Neuronal stem cell (in vitro differentiated cells): Measurements from ENCODE around the gene FGF21.
A peak's percentile ranks its signal among the peaks of the same experiment; 100 is the strongest.
"Not testable (repeated sequence)": the region's sequence is repeated elsewhere in the genome, so short reads cannot be mapped to it uniquely, and the experiment has no call there.

Experiments
- DNase-seq: peaks from one replicate; pipeline ENCODE4 v3.0.0-alpha.2; 2013; ENCODE audit warnings: low spot score
- H2AFZ ChIP-seq: one replicate; pipeline ENCODE4 v1.6.1; 2013; ENCODE audit warnings: mild to moderate bottlenecking, low read length, inconsistent platforms
- H2AK5ac ChIP-seq: 2 replicates; pipeline ENCODE4 v1.6.1; 2013; ENCODE audit warnings: low read depth, mild to moderate bottlenecking, inconsistent platforms, low read length, moderate library complexity, mixed read lengths
- H2BK120ac ChIP-seq: 2 replicates; pipeline ENCODE4 v1.6.1; 2013; ENCODE audit warnings: low read depth, mild to moderate bottlenecking, inconsistent platforms, low read length, moderate library complexity, mixed read lengths
- H2BK12ac ChIP-seq: one replicate; pipeline ENCODE4 v1.6.1; 2013; ENCODE audit warnings: low read length, inconsistent platforms
- H2BK15ac ChIP-seq: 2 replicates; pipeline ENCODE4 v1.6.1; 2013; ENCODE audit warnings: mild to moderate bottlenecking, low read length, inconsistent platforms, mixed read lengths
- H2BK5ac ChIP-seq: one replicate; pipeline ENCODE4 v1.6.1; 2013; ENCODE audit warnings: inconsistent platforms, mild to moderate bottlenecking, low read length, moderate library complexity
- H3K14ac ChIP-seq: one replicate; pipeline ENCODE4 v1.6.1; 2013; ENCODE audit warnings: low read length, inconsistent platforms
- H3K18ac ChIP-seq: 2 replicates; pipeline ENCODE4 v1.6.1; 2013; ENCODE audit warnings: low read length, inconsistent platforms
- H3K23ac ChIP-seq: 2 replicates; pipeline ENCODE4 v1.6.1; 2013; ENCODE audit warnings: low read depth, mild to moderate bottlenecking, mixed read lengths, low read length, inconsistent platforms; ENCODE audit not compliant: poor library complexity
- H3K27ac ChIP-seq: replicated peaks from 3 replicates; pipeline ENCODE4 v1.5.1; 2013; ENCODE audit warnings: low read length, inconsistent platforms
- H3K27me3 ChIP-seq, 3 experiments: 2 replicates each; pipeline ENCODE4 v1.6.1; 2013; ENCODE audit warnings: low read length in 3 of 3, mild to moderate bottlenecking in 2 of 3, inconsistent platforms in 1 of 3, low read depth in 1 of 3, mixed read lengths in 1 of 3, moderate library complexity in 1 of 3; ENCODE audit not compliant: control insufficient read depth in 3 of 3, insufficient read depth in 3 of 3
- H3K36me3 ChIP-seq, 2 donors: replicated peaks in 1 of 2; 2 replicates each; pipeline ENCODE4 v1.6.1; 2013; ENCODE audit warnings: low read length in 2 of 2; ENCODE audit not compliant: control insufficient read depth in 2 of 2, insufficient read depth in 2 of 2
- H3K4ac ChIP-seq: 2 replicates; pipeline ENCODE4 v1.6.1; 2013; ENCODE audit warnings: inconsistent platforms, mild to moderate bottlenecking, low read length, moderate library complexity
- H3K4me1 ChIP-seq, 2 donors: 1 replicate in 1 of 2; 2 replicates in 1 of 2; pipeline ENCODE4 v1.6.1; 2013; ENCODE audit warnings: low read length in 2 of 2, low read depth in 1 of 2; ENCODE audit not compliant: control insufficient read depth in 2 of 2, insufficient read depth in 1 of 2
- H3K4me2 ChIP-seq: one replicate; pipeline ENCODE4 v1.6.1; 2013; ENCODE audit warnings: mild to moderate bottlenecking, low read length, inconsistent platforms; ENCODE audit not compliant: insufficient read depth, poor library complexity, severe bottlenecking
- H3K4me3 ChIP-seq, 2 donors: 2 replicates each; pipeline ENCODE4 v1.5.1; 2013; ENCODE audit warnings: low read length in 2 of 2, mild to moderate bottlenecking in 2 of 2, inconsistent platforms in 1 of 2, moderate library complexity in 1 of 2
- H3K79me1 ChIP-seq: one replicate; pipeline ENCODE4 v1.6.1; 2013; ENCODE audit warnings: low read depth, mild to moderate bottlenecking, inconsistent platforms, low read length, moderate library complexity
- H3K9ac ChIP-seq: one replicate; pipeline ENCODE4 v1.6.1; 2013; ENCODE audit warnings: mild to moderate bottlenecking, low read depth, low read length, inconsistent platforms; ENCODE audit not compliant: poor library complexity
- H3K9me3 ChIP-seq, 2 donors: replicated peaks in 1 of 2; 2 replicates each; pipeline versions ENCODE3 to v1.6.1; 2013; ENCODE audit warnings: low read length in 2 of 2, mild to moderate bottlenecking in 2 of 2, inconsistent platforms in 1 of 2, low read depth in 1 of 2, mixed read lengths in 1 of 2, moderate library complexity in 1 of 2; ENCODE audit not compliant: control insufficient read depth in 2 of 2, insufficient read depth in 1 of 2
- H4K8ac ChIP-seq: one replicate; pipeline ENCODE4 v1.6.1; 2013; ENCODE audit warnings: low read depth, mild to moderate bottlenecking, inconsistent platforms, low read length, moderate library complexity
- H4K91ac ChIP-seq: one replicate; pipeline ENCODE4 v1.6.1; 2013; ENCODE audit warnings: low read length, low read depth, mild to moderate bottlenecking, inconsistent platforms; ENCODE audit not compliant: poor library complexity
- WGBS, 2 donors: extraction: QIAGEN DNeasy Blood & Tissue Kit; methylation state at CpG; one replicate each; pipeline ENCODE4 v1.1.7; 2013; ENCODE audit warnings: missing lambda C conversion rate in 2 of 2, mixed read lengths in 1 of 2; ENCODE audit not compliant: insufficient read length in 2 of 2, insufficient replicate concordance in 1 of 2; ENCODE audit errors: extremely low coverage in 2 of 2; 5-methylcytosine and 5-hydroxymethylcytosine counted together

The FGF21 gene

DNA sequence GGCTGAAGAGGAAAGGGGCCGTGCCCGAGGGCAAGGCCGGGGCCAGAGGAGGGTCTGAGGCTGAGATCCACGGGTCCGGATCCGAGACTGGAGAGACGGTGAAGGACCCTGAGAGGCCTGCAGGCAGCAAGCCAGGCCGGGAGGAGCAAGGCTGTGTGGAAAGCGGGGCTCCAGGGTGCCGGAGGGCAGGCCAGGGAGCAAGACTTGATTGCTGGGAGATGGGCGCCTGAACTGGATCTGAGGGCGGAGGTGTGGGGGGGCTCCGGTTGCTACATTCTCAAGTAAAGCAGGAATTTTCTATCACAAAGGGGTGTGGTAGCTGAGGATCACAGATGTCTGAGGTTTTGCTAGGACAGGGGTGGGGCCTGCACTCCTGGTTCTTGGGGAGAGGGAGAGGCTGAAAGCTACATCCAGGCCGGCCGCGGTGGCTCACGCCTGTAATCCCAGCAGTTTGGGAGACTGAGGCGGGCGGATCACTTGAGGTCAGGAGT is 39.6 kb upstream of the FGF21 start:
- Histone ChIP-seq H3K4me2 (no peak overlapping the region), H4K91ac (no peak overlapping the region)

GRCh38 chr19:48716562-48717291 is 38.6 kb upstream of the FGF21 start:
- H3K9me3 ChIP-seq: no peaks in the 10 kb centered on the region
- H3K9ac ChIP-seq: peak overlapping the region; percentile 76
- no peak overlapping the region for H3K4me3 ChIP-seq
- no peak overlapping the region for H3K23ac ChIP-seq
- no peaks in the 10 kb centered on the region for H3K27me3 ChIP-seq
- H4K91ac ChIP-seq: no peak overlapping the region
- H2BK120ac ChIP-seq: no peak overlapping the region
- peak overlapping the region; percentile 78 for H2AFZ ChIP-seq
- no peak for DNase-seq
- H3K4me2 ChIP-seq: peak overlapping the region; percentile 35
- H3K18ac ChIP-seq: peak overlapping the region; percentile 86
- no peaks in the 10 kb centered on the region for H3K36me3 ChIP-seq
- no peak overlapping the region for H3K4ac ChIP-seq
- peaks cover 31 to 37% of the 10 kb centered on the region in 2 donors for H3K4me1 ChIP-seq
- no peak overlapping the region for H4K8ac ChIP-seq
- H3K14ac ChIP-seq: peak overlapping the region; percentile 3
- H3K27ac ChIP-seq: peak overlapping the region; percentile 5
- H2BK15ac ChIP-seq: peak overlapping the region; percentile 73
- no peaks in the 10 kb centered on the region for H3K79me1 ChIP-seq
- no peak overlapping the region for H2BK12ac ChIP-seq
- WGBS, 2 donors: no CpG with 5 or more reads among the region's 24 CpGs
- H2BK5ac ChIP-seq: no peak overlapping the region
- no peak overlapping the region for H2AK5ac ChIP-seq

More for the DNA sequence above, 39.6 kb upstream of the FGF21 start:
- Histone ChIP-seq H3K14ac (no peak overlapping the region), H3K4ac (no peak overlapping the region), H3K27me3 (no peaks in the 10 kb centered on the region), H4K8ac (no peak overlapping the region), H3K18ac (peak overlapping the region; percentile 27), H3K4me3 (no peak overlapping the region), H2BK12ac (peak overlapping the region; percentile 7), H2AFZ (no peak overlapping the region), H3K9me3 (no peaks in the 10 kb centered on the region), H3K9ac (no peak overlapping the region), H2BK120ac (peak overlapping the region; percentile 94), H2BK15ac (peak overlapping the region; percentile 62), H3K79me1 (no peaks in the 10 kb centered on the region), H3K23ac (peak overlapping the region; percentile 59), H3K4me1 (peaks cover 28 to 37% of the 10 kb centered on the region in 2 donors), H3K36me3 (no peaks in the 10 kb centered on the region), H2BK5ac (peak overlapping the region; percentile 44), H2AK5ac (peak overlapping the region; percentile 93), H3K27ac (no peak overlapping the region)
- no peak for DNase-seq
- WGBS, 2 donors: no CpG with 5 or more reads among the region's 19 CpGs

DNA sequence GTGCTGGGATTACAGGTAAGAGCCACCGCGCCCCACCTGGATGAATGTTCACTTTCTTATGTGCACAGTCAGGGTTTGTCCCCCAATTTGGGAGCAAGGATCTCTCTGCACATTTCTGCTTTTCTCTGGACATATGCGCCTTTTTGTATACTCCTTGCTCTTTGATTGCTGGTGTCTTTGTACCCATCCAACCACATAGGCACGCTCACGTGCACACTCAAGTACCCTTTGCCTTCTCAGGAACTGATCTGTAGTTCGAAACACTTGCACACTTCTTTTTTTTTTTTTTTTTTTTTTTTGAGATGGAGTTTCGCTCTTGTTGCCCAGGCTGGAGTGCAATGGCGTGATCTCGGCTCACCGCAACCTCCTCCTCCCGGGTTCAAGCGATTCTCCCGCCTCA is 37.2 kb upstream of the FGF21 start:
- not testable (repeated sequence) for H3K27ac ChIP-seq, H3K79me1 ChIP-seq, H3K4me2 ChIP-seq, DNase-seq, H3K18ac ChIP-seq, H3K4ac ChIP-seq, H2BK12ac ChIP-seq, H3K9ac ChIP-seq, H3K14ac ChIP-seq, H3K4me3 ChIP-seq, H2BK15ac ChIP-seq, H3K36me3 ChIP-seq, H4K91ac ChIP-seq, H2BK120ac ChIP-seq, H4K8ac ChIP-seq, H2AFZ ChIP-seq, H3K23ac ChIP-seq, H2BK5ac ChIP-seq, H2AK5ac ChIP-seq, H3K27me3 ChIP-seq, H3K9me3 ChIP-seq
- WGBS, 2 donors: no CpG with 5 or more reads among the region's 13 CpGs
- peaks cover 27 to 33% of the 10 kb centered on the region in 2 donors for H3K4me1 ChIP-seq

GRCh38 chr19:48718711-48719231 is 36.6 kb upstream of the FGF21 start:
- WGBS, 2 donors: no CpG with 5 or more reads among the region's 15 CpGs
- Histone ChIP-seq H2AK5ac (peak overlapping the region; percentile 42), H3K36me3 (no peaks in the 10 kb centered on the region), H3K79me1 (no peaks in the 10 kb centered on the region), H3K27ac (no peak overlapping the region), H2BK12ac (no peak overlapping the region), H3K4me1 (peaks cover 27 to 32% of the 10 kb centered on the region in 2 donors), H2BK5ac (peak overlapping the region; percentile 30), H2BK120ac (no peak overlapping the region), H3K4me2 (no peak overlapping the region), H3K4ac (no peak overlapping the region), H3K14ac (no peak overlapping the region), H3K9me3 (no peaks in the 10 kb centered on the region), H4K91ac (no peak overlapping the region), H3K27me3 (no peaks in the 10 kb centered on the region), H3K4me3 (no peak overlapping the region), H3K23ac (no peak overlapping the region), H3K18ac (peak overlapping the region; percentile 67), H3K9ac (no peak overlapping the region), H2BK15ac (peak overlapping the region; percentile 28), H4K8ac (no peak overlapping the region), H2AFZ (peak overlapping the region; percentile 61)
- no peak for DNase-seq
